ENCODE measurements around the gene ZNG1F.
A peak's percentile ranks its signal among the peaks of the same experiment; 100 is the strongest.
"Not testable (repeated sequence)": the region's sequence is repeated elsewhere in the genome, so short reads cannot be mapped to it uniquely, and the experiment has no call there.

Gene ZNG1F

GRCh38 chr9:41189217-41189616, at the start of gene ZNG1F:
TSS of gene ZNG1F (minus strand) at chr9:41189317. CDS start at chr9:41189258, 59 bp downstream.
- not testable (repeated sequence) for DNase-seq (ENCODE audit: low read depth in 2 of 2)

- not testable (repeated sequence) for DNase-seq (ENCODE audit: low read depth in 2 of 2)
These were observed 48.1 kb upstream of the ZNG1F start for GRCh38 chr9:41237110-41237749.

GRCh38 chr9:41236486-41237109, 47.5 kb upstream of the ZNG1F start:
- DNase-seq (ENCODE audit: low read depth in 2 of 2), result not testable (repeated sequence)

- peak; percentile 31 to 40 for DNase-seq (ENCODE audit: low read depth in 2 of 2)
These were observed 46.0 kb upstream of the ZNG1F start for GRCh38 chr9:41234811-41235805.

- DNase-seq (ENCODE audit: low read depth in 2 of 2), result not testable (repeated sequence)
These were observed 45.1 kb upstream of the ZNG1F start for GRCh38 chr9:41234221-41234620.

- DNase-seq (ENCODE audit: low read depth in 2 of 2), result not testable (repeated sequence)
These were observed 43.2 kb upstream of the ZNG1F start for GRCh38 chr9:41232326-41232725.

- not testable (repeated sequence) for DNase-seq (ENCODE audit: low read depth in 2 of 2)
These were observed 41.3 kb upstream of the ZNG1F start for GRCh38 chr9:41230418-41230817.

- DNase-seq (ENCODE audit: low read depth in 2 of 2), result no peak
These were observed 40.6 kb upstream of the ZNG1F start for GRCh38 chr9:41229408-41230401.

GRCh38 chr9:41219831-41220230, 30.7 kb upstream of the ZNG1F start:
- DNase-seq (ENCODE audit: low read depth in 2 of 2), result not testable (repeated sequence)

- DNase-seq (ENCODE audit: low read depth in 2 of 2), result not testable (repeated sequence)
These were observed 678 bp downstream of the ZNG1F start for GRCh38 chr9:41188439-41188838.

- not testable (repeated sequence) for DNase-seq (ENCODE audit: low read depth in 2 of 2)
These were observed 14.1 kb downstream of the ZNG1F start for GRCh38 chr9:41174994-41175393.

- DNase-seq (ENCODE audit: low read depth in 2 of 2), result not testable (repeated sequence)
These were observed 39.0 kb downstream of the ZNG1F start for GRCh38 chr9:41150116-41150515.

GRCh38 chr9:41141878-41142277, 47.2 kb downstream of the ZNG1F start:
- not testable (repeated sequence) for DNase-seq (ENCODE audit: low read depth in 2 of 2)

- DNase-seq (ENCODE audit: low read depth in 2 of 2), result not testable (repeated sequence)
These were observed 60.5 kb downstream of the ZNG1F start, which contains the start of gene FOXD4L6 for GRCh38 chr9:41128581-41128980. TSS of gene FOXD4L6 (minus strand) at chr9:41128681. CDS start at chr9:41128383, 298 bp downstream.

GRCh38 chr9:41126746-41127446, 62.2 kb downstream of the ZNG1F start:
- not testable (repeated sequence) for DNase-seq (ENCODE audit: low read depth in 2 of 2)

- not testable (repeated sequence) for DNase-seq (ENCODE audit: low read depth in 2 of 2)
These were observed 63.2 kb downstream of the ZNG1F start for GRCh38 chr9:41125936-41126335.

- not testable (repeated sequence) for DNase-seq (ENCODE audit: low read depth in 2 of 2)
These were observed 63.9 kb downstream of the ZNG1F start for GRCh38 chr9:41125109-41125658.

GRCh38 chr9:41124250-41125108, 64.6 kb downstream of the ZNG1F start:
- not testable (repeated sequence) for DNase-seq (ENCODE audit: low read depth in 2 of 2)

GRCh38 chr9:41123812-41124211, 65.3 kb downstream of the ZNG1F start:
- DNase-seq (ENCODE audit: low read depth in 2 of 2), result not testable (repeated sequence)
